GM11168 (cell line): ENCODE measurements around the gene ACSM2B.
"Not testable (repeated sequence)": the region's sequence is repeated elsewhere in the genome, so short reads cannot be mapped to it uniquely, and the experiment has no call there.

ENCODE experiments used
- in situ Hi-C: fragments of 300-500 bp; cut with MboI; formaldehyde crosslinking; loops from one replicate; pipeline ENCODE4 v1.12.0; 2022; ENCODE audit warnings: low sequenced_read_pairs; ENCODE audit not compliant: unreplicated experiment

Gene ACSM2B

GRCh38 chr16:20540603-20541316, 35.4 kb downstream of the ACSM2B start:
- in situ Hi-C loops, result not testable (repeated sequence)

- in situ Hi-C loops, result no loop called here
Measured at GRCh38 chr16:20538687-20539086, 37.5 kb downstream of the ACSM2B start.

- in situ Hi-C loops, result no loop called here
Measured at GRCh38 chr16:20538181-20538580, 38.0 kb downstream of the ACSM2B start.

GRCh38 chr16:20536669-20537068, 39.5 kb downstream of the ACSM2B start:
- in situ Hi-C loops, result not testable (repeated sequence)

- in situ Hi-C loops, result not testable (repeated sequence)
Measured at GRCh38 chr16:20532284-20532792, 43.8 kb downstream of the ACSM2B start.

- in situ Hi-C loops, result not testable (repeated sequence)
Measured at GRCh38 chr16:20531795-20532194, 44.4 kb downstream of the ACSM2B start.

GRCh38 chr16:20520103-20520502, 56.1 kb downstream of the ACSM2B start:
- in situ Hi-C loops, result no loop called here

GRCh38 chr16:20519231-20519630, 56.9 kb downstream of the ACSM2B start:
- in situ Hi-C loops, result no loop called here

GRCh38 chr16:20517149-20517548, 59.0 kb downstream of the ACSM2B start:
- in situ Hi-C loops, result no loop called here

- in situ Hi-C loops, result no loop called here
Measured at GRCh38 chr16:20515688-20516090, 60.5 kb downstream of the ACSM2B start.

- in situ Hi-C loops, result no loop called here
Measured at GRCh38 chr16:20510323-20510722, 65.8 kb downstream of the ACSM2B start.

- in situ Hi-C loops, result no loop called here
Measured at GRCh38 chr16:20507280-20507679, 68.9 kb downstream of the ACSM2B start.

GRCh38 chr16:20504418-20504817, 71.7 kb downstream of the ACSM2B start:
- in situ Hi-C loops, result no loop called here

- in situ Hi-C loops, result not testable (repeated sequence)
Measured at GRCh38 chr16:20491448-20491847, 84.7 kb downstream of the ACSM2B start.

- in situ Hi-C loops, result not testable (repeated sequence)
Measured at GRCh38 chr16:20490994-20491393, 85.2 kb downstream of the ACSM2B start.
